ENCODE measurements around the gene IGFALS.
A peak's percentile ranks its signal among the peaks of the same experiment; 100 is the strongest.

Gene IGFALS

DNA sequence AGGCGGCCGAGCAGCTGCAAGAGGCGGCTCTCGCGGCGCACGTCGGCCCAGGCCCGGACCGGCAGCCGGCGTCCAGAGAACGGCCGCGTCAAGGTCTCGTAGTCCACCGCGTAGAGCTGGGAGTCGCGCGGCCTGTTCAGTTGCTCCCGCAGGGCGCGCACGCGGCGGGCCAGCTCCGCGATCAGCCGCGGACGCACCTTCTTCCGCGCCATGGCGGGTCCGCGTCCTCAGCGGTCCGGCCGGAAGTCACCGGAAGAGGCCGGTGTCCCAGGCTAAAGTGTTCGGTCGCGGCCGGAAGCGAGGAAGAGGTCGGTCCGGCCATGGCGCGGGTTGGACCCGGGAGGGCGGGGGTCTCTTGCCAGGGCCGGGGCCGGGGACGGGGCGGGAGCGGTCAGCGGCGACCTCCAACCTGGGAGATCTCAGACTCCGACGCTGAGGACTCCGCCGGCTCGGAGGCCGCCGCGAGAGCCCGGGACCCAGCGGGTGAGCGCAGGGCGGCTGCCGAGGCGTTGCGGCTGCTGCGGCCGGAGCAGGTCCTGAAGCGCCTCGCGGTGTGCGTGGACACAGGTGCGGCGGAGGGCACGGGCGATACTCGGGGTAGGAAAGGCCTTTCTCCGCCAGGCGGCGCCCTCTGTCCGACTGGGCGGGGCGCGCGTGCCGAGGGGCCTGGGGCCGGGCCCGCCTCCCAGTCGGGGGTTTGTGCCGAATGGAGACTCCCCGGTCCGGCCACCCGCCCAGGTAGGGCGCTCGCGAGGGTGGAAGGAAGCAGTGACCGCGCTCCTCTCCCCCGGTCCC lies 20.4 kb downstream of the IGFALS start, which contains the start of gene MRPS34:
TSS of gene MRPS34 (minus strand) at position 227 of the 795 bp plus-strand sequence. CDS start at position 212, 15 bp downstream.
- peak within 1 kb of the TSS; percentile 98 for H3K18ac ChIP-seq (ENCODE audit: low read length)
- no CpG with 5 or more reads among the region's 108 CpGs for WGBS, 2 donors (ENCODE audit: extremely low coverage in 2 of 2, insufficient read length in 2 of 2, insufficient replicate concordance in 1 of 2)
- H2AFZ ChIP-seq (ENCODE audit: low read length): peak within 1 kb of the TSS; percentile 100
- peak within 1 kb of the TSS; percentile 92 for H3K27ac ChIP-seq (replicated peaks; ENCODE audit: low read length)
- peak within 1 kb of the TSS; percentile 99 for H3K9ac ChIP-seq (ENCODE audit: low read depth, low read length, poor library complexity)
- H2BK120ac ChIP-seq (ENCODE audit: low read depth, low read length): peak within 1 kb of the TSS; percentile 67
- peak within 1 kb of the TSS; percentile 99 for H3K23ac ChIP-seq (ENCODE audit: low read depth, low read length, poor library complexity)
- no peak within 1 kb of the TSS for H4K91ac ChIP-seq (ENCODE audit: low read depth, low read length, poor library complexity)
- DNase-seq (ENCODE audit: low spot score): peak; percentile 91
- peaks cover 12% of the 10 kb centered on the region in 2 donors for H3K4me1 ChIP-seq (ENCODE audit: control insufficient read depth in 2 of 2, insufficient read depth in 1 of 2, low read depth in 1 of 2, low read length in 2 of 2)
- H3K36me3 ChIP-seq (replicated peaks in 1 of 2; ENCODE audit: control insufficient read depth in 2 of 2, insufficient read depth in 2 of 2, low read length in 2 of 2): peaks cover 30 to 65% of the 10 kb centered on the region in 2 donors
- H3K27me3 ChIP-seq (ENCODE audit: control insufficient read depth in 3 of 3, insufficient read depth in 3 of 3, low read depth in 1 of 3, low read length in 3 of 3): no peaks in the 10 kb centered on the region
- H3K4me3 ChIP-seq (ENCODE audit: low read length in 2 of 2): peak within 1 kb of the TSS; percentile 99
- H3K4me2 ChIP-seq (ENCODE audit: insufficient read depth, low read length, poor library complexity, severe bottlenecking): peak within 1 kb of the TSS; percentile 98
- no peaks in the 10 kb centered on the region for H3K9me3 ChIP-seq (replicated peaks in 1 of 2; ENCODE audit: control insufficient read depth in 2 of 2, insufficient read depth in 1 of 2, low read depth in 1 of 2, low read length in 2 of 2)
- peaks cover 28% of the 10 kb centered on the region for H3K79me1 ChIP-seq (ENCODE audit: low read depth, low read length)
- peak within 1 kb of the TSS; percentile 98 for H2AK5ac ChIP-seq (ENCODE audit: low read depth, low read length)
- peak within 1 kb of the TSS; percentile 94 for H2BK5ac ChIP-seq (ENCODE audit: low read length)
- H2BK15ac ChIP-seq (ENCODE audit: low read length): peak within 1 kb of the TSS; percentile 97
- peak within 1 kb of the TSS; percentile 91 for H3K14ac ChIP-seq (ENCODE audit: low read length)
- peak within 1 kb of the TSS; percentile 84 for H2BK12ac ChIP-seq (ENCODE audit: low read length)
- peak within 1 kb of the TSS; percentile 99 for H3K4ac ChIP-seq (ENCODE audit: low read length)
- H4K8ac ChIP-seq (ENCODE audit: low read depth, low read length): peak within 1 kb of the TSS; percentile 65

DNA sequence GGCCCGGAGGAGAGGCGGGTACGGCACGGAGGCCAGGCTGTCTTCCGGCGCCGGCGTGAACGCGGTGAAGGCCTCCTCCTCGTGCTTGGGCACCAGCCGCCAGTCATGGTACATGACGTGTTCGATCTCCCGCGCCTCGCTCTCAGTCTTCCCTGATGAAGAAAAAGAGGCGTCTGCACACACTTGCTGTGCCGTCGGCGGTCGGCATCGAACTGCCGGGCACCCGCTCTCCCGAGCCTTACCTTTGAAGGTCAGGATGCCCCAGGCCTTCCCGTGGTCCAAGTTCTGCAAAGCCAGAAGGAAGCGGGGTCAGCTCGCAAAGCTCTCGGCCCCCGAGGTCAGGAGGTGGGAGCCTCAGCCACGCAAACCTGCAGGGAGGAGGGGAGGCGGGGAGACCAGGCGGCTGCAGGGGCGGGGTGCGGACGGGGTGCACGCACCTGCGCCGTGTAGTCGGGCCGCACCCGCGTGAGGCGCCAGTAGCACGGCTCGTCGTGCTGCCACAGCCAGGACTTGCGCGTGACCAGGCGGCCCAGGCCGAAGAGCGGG lies 21.1 kb downstream of the IGFALS start, which contains the start of gene EME2:
TSS of gene EME2 (plus strand) at position 449 of the 546 bp plus-strand sequence. CDS start 418 bp downstream, outside the sequence.
- Histone ChIP-seq H2BK5ac (ENCODE audit: low read length) (peak within 1 kb of the TSS; percentile 94), H3K4me1 (ENCODE audit: control insufficient read depth in 2 of 2, insufficient read depth in 1 of 2, low read depth in 1 of 2, low read length in 2 of 2) (peaks cover 12% of the 10 kb centered on the region in 2 donors), H3K18ac (ENCODE audit: low read length) (peak within 1 kb of the TSS; percentile 98), H3K4ac (ENCODE audit: low read length) (peak within 1 kb of the TSS; percentile 99), H3K4me3 (ENCODE audit: low read length in 2 of 2) (peak within 1 kb of the TSS; percentile 99), H3K27ac (replicated peaks; ENCODE audit: low read length) (peak within 1 kb of the TSS; percentile 92), H2BK120ac (ENCODE audit: low read depth, low read length) (peak within 1 kb of the TSS; percentile 67), H3K14ac (ENCODE audit: low read length) (peak within 1 kb of the TSS; percentile 91), H3K4me2 (ENCODE audit: insufficient read depth, low read length, poor library complexity, severe bottlenecking) (peak within 1 kb of the TSS; percentile 98), H4K8ac (ENCODE audit: low read depth, low read length) (peak within 1 kb of the TSS; percentile 65), H2AK5ac (ENCODE audit: low read depth, low read length) (peak within 1 kb of the TSS; percentile 98), H3K23ac (ENCODE audit: low read depth, low read length, poor library complexity) (peak within 1 kb of the TSS; percentile 99), H4K91ac (ENCODE audit: low read depth, low read length, poor library complexity) (no peak within 1 kb of the TSS), H3K9ac (ENCODE audit: low read depth, low read length, poor library complexity) (peak within 1 kb of the TSS; percentile 99), H3K27me3 (ENCODE audit: control insufficient read depth in 3 of 3, insufficient read depth in 3 of 3, low read depth in 1 of 3, low read length in 3 of 3) (no peaks in the 10 kb centered on the region), H2BK15ac (ENCODE audit: low read length) (peak within 1 kb of the TSS; percentile 97), H3K79me1 (ENCODE audit: low read depth, low read length) (peaks cover 31% of the 10 kb centered on the region), H2AFZ (ENCODE audit: low read length) (peak within 1 kb of the TSS; percentile 100), H3K36me3 (replicated peaks in 1 of 2; ENCODE audit: control insufficient read depth in 2 of 2, insufficient read depth in 2 of 2, low read length in 2 of 2) (peaks cover 31 to 65% of the 10 kb centered on the region in 2 donors), H3K9me3 (replicated peaks in 1 of 2; ENCODE audit: control insufficient read depth in 2 of 2, insufficient read depth in 1 of 2, low read depth in 1 of 2, low read length in 2 of 2) (no peaks in the 10 kb centered on the region), H2BK12ac (ENCODE audit: low read length) (peak within 1 kb of the TSS; percentile 84)
- WGBS, 2 donors (ENCODE audit: extremely low coverage in 2 of 2, insufficient read length in 2 of 2, insufficient replicate concordance in 1 of 2): no CpG with 5 or more reads among the region's 53 CpGs
- DNase-seq (ENCODE audit: low spot score): peak; percentile 14

DNA sequence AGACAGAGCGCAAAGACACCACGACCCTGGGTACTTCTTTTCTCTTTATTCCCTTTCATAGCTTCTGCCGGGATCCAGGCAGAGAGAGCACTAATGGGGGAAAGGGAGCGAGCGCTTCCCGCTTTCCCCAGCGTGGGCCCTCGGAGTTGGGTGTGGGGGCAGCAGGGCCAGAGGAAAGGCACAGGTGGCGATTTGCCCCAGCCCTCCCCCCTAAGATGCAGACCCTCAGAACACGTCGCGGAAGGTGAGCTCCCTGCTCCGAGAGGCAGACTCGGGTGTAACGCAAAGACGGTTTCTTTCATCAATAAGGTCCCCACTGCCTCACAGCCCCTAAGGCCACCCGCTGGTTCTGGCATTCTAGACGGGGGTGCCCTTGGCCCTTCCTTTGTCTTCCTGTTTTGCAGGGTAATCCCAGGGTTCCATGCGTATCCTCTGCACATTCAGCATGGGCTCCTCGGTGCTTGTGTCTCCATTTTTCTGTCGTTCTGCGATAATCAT lies 21.6 kb downstream of the IGFALS start:
- H3K4ac ChIP-seq (ENCODE audit: low read length): peak overlapping the region; percentile 53
- peak overlapping the region; percentile 99 for H3K23ac ChIP-seq (ENCODE audit: low read depth, low read length, poor library complexity)
- peak overlapping the region; percentile 30 for H2BK12ac ChIP-seq (ENCODE audit: low read length)
- no peak overlapping the region for H4K91ac ChIP-seq (ENCODE audit: low read depth, low read length, poor library complexity)
- H3K9me3 ChIP-seq (replicated peaks in 1 of 2; ENCODE audit: control insufficient read depth in 2 of 2, insufficient read depth in 1 of 2, low read depth in 1 of 2, low read length in 2 of 2): no peaks in the 10 kb centered on the region
- peaks cover 28 to 65% of the 10 kb centered on the region in 2 donors for H3K36me3 ChIP-seq (replicated peaks in 1 of 2; ENCODE audit: control insufficient read depth in 2 of 2, insufficient read depth in 2 of 2, low read length in 2 of 2)
- H3K27me3 ChIP-seq (ENCODE audit: control insufficient read depth in 3 of 3, insufficient read depth in 3 of 3, low read depth in 1 of 3, low read length in 3 of 3): no peaks in the 10 kb centered on the region
- H3K4me3 ChIP-seq (ENCODE audit: low read length in 2 of 2): peak overlapping the region; percentile 99
- H3K79me1 ChIP-seq (ENCODE audit: low read depth, low read length): peaks cover 30% of the 10 kb centered on the region
- peak overlapping the region; percentile 67 for H2BK120ac ChIP-seq (ENCODE audit: low read depth, low read length)
- peak overlapping the region; percentile 98 for H3K4me2 ChIP-seq (ENCODE audit: insufficient read depth, low read length, poor library complexity, severe bottlenecking)
- H2AFZ ChIP-seq (ENCODE audit: low read length): peak overlapping the region; percentile 100
- H2BK5ac ChIP-seq (ENCODE audit: low read length): no peak overlapping the region
- H3K18ac ChIP-seq (ENCODE audit: low read length): peak overlapping the region; percentile 76
- H3K4me1 ChIP-seq (ENCODE audit: control insufficient read depth in 2 of 2, insufficient read depth in 1 of 2, low read depth in 1 of 2, low read length in 2 of 2): peaks cover 12% of the 10 kb centered on the region in 2 donors
- peak overlapping the region; percentile 26 for H3K27ac ChIP-seq (replicated peaks; ENCODE audit: low read length)
- H2BK15ac ChIP-seq (ENCODE audit: low read length): peak overlapping the region; percentile 24
- peak; percentile 24 for DNase-seq (ENCODE audit: low spot score)
- peak overlapping the region; percentile 99 for H3K9ac ChIP-seq (ENCODE audit: low read depth, low read length, poor library complexity)
- peak overlapping the region; percentile 90 for H2AK5ac ChIP-seq (ENCODE audit: low read depth, low read length)
- peak overlapping the region; percentile 56 for H3K14ac ChIP-seq (ENCODE audit: low read length)
- no CpG with 5 or more reads among the region's 22 CpGs for WGBS, 2 donors (ENCODE audit: extremely low coverage in 2 of 2, insufficient read length in 2 of 2, insufficient replicate concordance in 1 of 2)
- no peak overlapping the region for H4K8ac ChIP-seq (ENCODE audit: low read depth, low read length)

Data from neuronal stem cell (in vitro differentiated cells).